Choroid plexus epithelial cell (primary cell): ENCODE data around the gene TMEM174.

Experiments used
- DNase-seq: peaks from one replicate; pipeline ENCODE4 v3.0.0-alpha.2; 2010; ENCODE audit warnings: low read depth
- H3K4me3 ChIP-seq: 2 replicates; pipeline ENCODE4 v1.5.1; 2011; ENCODE audit warnings: low read depth, mild to moderate bottlenecking, control low read depth, low read length, moderate library complexity
- TF ChIP-seq, protein P1 (sequence below): conservative IDR thresholded peaks from 2 replicates; pipeline ENCODE4 v1.5.1; 2011; ENCODE audit warnings: low read depth, mild to moderate bottlenecking, control low read depth, inconsistent platforms, low read length, moderate library complexity

The TMEM174 gene, protein sequence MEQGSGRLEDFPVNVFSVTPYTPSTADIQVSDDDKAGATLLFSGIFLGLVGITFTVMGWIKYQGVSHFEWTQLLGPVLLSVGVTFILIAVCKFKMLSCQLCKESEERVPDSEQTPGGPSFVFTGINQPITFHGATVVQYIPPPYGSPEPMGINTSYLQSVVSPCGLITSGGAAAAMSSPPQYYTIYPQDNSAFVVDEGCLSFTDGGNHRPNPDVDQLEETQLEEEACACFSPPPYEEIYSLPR

DNA sequence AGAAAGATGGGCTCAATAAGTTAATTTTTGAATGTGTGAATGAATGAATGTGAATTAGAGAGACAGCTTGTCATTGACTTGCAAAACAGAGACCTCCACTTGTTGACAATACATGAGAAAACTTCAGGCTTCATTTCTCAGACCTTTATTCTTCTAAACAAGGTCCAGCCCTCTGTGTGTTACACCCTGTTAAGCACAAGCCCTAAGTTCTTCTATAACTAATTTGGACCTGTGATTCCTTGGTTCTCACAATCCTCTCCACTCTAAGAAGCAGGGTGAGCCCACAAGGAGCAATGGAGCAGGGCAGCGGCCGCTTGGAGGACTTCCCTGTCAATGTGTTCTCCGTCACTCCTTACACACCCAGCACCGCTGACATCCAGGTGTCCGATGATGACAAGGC is at the start of gene TMEM174:
TSS of gene TMEM174 (plus strand) at position 243 of the 400 bp plus-strand sequence. CDS start at position 294, 51 bp downstream.
- DNase-seq: no peak
- H3K4me3 ChIP-seq: no peak within 1 kb of the TSS
- TF ChIP-seq, protein P1, sequence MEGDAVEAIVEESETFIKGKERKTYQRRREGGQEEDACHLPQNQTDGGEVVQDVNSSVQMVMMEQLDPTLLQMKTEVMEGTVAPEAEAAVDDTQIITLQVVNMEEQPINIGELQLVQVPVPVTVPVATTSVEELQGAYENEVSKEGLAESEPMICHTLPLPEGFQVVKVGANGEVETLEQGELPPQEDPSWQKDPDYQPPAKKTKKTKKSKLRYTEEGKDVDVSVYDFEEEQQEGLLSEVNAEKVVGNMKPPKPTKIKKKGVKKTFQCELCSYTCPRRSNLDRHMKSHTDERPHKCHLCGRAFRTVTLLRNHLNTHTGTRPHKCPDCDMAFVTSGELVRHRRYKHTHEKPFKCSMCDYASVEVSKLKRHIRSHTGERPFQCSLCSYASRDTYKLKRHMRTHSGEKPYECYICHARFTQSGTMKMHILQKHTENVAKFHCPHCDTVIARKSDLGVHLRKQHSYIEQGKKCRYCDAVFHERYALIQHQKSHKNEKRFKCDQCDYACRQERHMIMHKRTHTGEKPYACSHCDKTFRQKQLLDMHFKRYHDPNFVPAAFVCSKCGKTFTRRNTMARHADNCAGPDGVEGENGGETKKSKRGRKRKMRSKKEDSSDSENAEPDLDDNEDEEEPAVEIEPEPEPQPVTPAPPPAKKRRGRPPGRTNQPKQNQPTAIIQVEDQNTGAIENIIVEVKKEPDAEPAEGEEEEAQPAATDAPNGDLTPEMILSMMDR: no peak

DNA sequence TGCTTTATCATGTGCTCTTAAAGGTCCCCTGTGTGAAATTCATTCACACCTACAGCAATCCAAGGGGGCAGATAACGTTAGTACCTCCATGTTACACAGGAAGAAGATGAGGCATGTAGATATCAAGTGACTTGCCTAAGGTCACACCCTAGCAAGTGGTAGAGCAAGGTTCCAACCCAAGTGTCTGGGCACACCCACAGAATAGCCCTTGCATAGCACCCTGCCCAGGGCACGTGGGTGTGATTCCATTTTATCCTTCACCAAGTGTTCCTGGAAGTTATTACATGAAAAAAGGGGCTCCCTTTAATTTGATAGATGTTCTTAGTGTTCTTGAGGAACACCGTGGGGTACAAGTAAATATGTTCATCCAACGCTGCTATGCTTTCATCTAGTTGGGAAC is 47.7 kb upstream of the TMEM174 start:
- DNase-seq: no peak
- no peak overlapping the region for H3K4me3 ChIP-seq
- TF ChIP-seq, protein P1: no peak

DNA sequence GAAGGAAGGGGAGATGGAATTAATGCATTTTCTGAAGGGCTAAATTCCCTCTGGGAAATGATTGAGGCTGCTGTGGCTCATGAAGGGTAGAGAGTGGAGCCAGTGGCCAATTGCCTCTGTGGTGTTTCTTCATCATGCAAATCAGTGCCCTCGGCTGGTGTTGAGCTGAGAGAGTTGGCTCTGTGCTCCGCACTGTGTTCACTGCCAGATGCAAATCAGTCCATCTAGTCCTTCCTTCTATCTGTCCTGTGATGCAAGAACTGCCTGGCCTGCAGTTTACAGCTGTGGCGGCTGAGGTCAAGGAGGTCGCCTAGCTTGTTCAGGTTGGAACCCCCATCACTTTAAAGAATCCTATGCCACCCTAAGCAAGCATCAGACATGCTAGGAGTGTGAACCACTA is 46.6 kb upstream of the TMEM174 start:
- no peak overlapping the region for H3K4me3 ChIP-seq
- TF ChIP-seq, protein P1: no peak
- no peak for DNase-seq

DNA sequence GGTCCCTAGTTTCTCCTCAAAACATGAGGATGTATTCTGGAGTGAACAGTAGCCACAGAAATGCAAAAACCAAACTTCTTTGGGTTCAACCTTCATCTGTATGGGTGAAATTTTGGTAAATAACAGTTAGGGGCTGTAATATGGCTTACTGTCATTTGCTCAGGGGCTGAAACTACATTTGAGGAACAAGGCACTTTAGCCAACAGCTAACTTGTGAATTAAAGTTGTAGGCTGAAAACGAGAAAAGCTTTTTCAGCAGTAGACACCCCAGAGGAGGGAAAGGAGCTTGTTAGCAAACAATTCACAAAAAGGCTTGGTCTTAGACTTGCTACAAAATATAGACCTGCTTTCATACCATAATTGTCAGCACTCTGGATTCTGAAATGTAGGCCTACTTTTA is 46.0 kb upstream of the TMEM174 start:
- no peak overlapping the region for H3K4me3 ChIP-seq
- TF ChIP-seq, protein P1: no peak
- DNase-seq: no peak

DNA sequence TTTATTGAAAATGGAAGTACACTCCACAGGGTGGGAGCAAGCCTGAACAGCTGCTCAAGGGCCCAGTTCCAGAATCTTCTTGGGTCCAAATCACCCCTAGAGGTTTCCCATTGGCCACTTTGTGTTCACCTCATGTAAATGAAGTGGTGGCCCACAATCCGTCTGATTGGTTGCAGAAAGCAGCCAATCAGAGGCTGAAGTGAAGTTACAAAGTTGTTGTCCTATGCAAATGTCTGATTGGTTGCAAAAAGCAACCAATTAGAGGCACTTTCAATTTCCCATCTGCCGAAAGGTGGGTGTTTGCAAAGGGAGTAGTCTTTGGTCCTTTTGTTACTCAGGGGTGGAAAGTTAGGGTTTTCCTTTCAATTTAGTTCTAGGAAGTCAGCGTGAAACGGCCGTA is 43.9 kb upstream of the TMEM174 start:
- no peak for DNase-seq
- TF ChIP-seq, protein P1: no peak
- no peak overlapping the region for H3K4me3 ChIP-seq

DNA sequence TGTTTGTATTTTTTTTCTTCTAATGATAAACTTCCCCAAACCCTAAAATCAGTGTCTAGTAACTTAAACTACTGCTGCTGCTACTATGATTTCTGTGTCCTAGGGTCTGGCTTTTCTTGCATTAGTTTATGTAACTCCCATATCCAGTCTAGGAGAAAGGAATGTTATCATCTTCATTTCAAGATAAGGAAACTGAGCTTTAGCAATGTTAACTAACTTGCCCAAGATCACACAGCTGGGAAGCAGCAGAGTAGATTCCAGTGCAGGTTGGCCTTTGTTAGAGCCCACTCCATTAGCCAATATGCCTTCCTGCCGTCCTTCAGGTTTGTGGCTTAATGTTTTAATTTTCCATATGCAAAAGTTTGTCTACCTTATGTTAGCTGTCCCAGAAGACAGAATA is 42.2 kb upstream of the TMEM174 start:
- TF ChIP-seq, protein P1: no peak
- no peak overlapping the region for H3K4me3 ChIP-seq
- DNase-seq: no peak

DNA sequence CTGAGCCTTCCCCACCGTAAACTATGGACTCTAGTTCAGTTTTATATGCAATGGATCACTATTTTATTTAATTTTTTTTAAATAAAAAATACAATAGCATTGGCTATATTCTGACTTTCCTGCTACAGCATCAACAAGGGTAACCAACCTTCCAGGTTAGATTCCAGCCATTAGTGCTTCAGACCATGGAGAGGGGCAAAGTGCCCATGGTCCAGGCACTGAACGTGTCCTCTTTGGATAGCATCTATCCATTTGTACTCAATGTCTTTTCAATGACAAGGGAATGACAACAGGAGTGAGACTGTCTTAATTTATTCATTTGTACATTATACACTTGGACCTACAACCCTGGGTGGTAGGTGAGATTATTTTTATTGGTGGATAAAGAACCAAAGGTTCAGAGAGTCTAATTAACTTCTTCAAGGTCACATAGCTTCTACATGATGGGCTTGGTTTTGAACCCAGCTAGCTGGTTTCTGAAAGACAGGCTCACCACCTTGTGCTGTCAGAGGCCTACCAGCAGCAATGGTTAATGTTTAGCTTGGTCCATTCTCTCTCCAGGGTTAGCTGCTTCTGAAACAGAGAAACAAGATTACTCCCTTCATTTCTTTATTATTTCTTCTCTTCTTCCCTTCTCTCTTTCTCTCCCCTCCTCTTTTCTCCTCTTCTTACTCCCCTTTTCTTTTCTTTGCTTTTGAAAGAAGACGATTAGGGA is 41.1 kb upstream of the TMEM174 start:
- TF ChIP-seq, protein P1: no peak
- no peak overlapping the region for H3K4me3 ChIP-seq
- no peak for DNase-seq
